NOMO-1 treated with DMSO at 0.1 percent for 48 hours (cell line): Measurements from ENCODE around the gene RBM10.
A peak's percentile ranks its signal among the peaks of the same experiment; 100 is the strongest.
"Not testable (repeated sequence)": the region's sequence is repeated elsewhere in the genome, so short reads cannot be mapped to it uniquely, and the experiment has no call there.

Experiments used
- DNase-seq: peaks from one replicate; lab custom pipeline; 2025; ENCODE audit not compliant: unreplicated experiment; lab: John Stamatoyannopoulos, UW

Gene RBM10, protein sequence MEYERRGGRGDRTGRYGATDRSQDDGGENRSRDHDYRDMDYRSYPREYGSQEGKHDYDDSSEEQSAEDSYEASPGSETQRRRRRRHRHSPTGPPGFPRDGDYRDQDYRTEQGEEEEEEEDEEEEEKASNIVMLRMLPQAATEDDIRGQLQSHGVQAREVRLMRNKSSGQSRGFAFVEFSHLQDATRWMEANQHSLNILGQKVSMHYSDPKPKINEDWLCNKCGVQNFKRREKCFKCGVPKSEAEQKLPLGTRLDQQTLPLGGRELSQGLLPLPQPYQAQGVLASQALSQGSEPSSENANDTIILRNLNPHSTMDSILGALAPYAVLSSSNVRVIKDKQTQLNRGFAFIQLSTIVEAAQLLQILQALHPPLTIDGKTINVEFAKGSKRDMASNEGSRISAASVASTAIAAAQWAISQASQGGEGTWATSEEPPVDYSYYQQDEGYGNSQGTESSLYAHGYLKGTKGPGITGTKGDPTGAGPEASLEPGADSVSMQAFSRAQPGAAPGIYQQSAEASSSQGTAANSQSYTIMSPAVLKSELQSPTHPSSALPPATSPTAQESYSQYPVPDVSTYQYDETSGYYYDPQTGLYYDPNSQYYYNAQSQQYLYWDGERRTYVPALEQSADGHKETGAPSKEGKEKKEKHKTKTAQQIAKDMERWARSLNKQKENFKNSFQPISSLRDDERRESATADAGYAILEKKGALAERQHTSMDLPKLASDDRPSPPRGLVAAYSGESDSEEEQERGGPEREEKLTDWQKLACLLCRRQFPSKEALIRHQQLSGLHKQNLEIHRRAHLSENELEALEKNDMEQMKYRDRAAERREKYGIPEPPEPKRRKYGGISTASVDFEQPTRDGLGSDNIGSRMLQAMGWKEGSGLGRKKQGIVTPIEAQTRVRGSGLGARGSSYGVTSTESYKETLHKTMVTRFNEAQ

DNA sequence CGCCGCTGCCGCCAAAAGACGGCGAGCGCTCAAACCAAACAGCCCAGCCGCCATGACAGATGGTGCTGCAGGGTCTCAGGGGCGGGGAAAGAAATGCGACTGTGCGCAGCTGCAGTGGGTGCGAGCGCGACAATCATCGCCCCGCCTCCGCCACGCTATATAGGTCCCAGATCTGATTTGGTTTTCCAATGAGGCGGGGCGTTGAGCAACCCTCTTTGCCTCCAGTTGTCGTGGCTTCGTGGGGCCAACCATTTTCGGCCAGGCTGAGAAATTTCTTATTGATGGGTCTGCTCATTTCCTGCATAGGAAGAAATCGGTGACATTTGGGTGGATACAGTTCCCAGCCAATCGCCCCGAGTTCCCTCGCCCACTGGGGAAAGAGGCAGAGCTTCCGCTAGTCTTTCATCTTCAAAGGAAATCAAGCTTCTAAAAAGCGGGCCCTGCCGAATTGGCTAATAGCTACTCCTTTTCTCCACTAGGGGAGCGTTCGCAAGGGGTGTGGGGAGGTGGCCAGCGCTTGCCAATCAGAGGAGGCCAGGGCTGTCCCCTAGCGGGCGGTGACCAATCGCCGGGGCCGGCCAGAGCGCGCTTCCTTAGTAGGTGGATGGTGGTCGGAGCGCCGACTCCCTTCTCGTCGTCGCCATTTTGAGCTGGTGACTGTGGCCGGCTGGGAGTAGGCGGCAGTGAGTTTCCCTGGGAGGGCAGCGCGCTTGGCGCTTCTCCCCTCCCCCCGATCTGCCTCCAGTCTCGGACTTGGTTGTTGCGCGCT is at the start of gene RBM10, which contains the start of gene NDUFB11:
Gene RBM10 (plus strand): TSS at position 596 of the 769 bp plus-strand sequence. CDS start 2,261 bp downstream, outside the sequence.
Gene NDUFB11 (minus strand): TSS at position 77 of the 769 bp plus-strand sequence. CDS start 23 bp downstream, at position 54.
- DNase-seq = peak; percentile 91

DNA sequence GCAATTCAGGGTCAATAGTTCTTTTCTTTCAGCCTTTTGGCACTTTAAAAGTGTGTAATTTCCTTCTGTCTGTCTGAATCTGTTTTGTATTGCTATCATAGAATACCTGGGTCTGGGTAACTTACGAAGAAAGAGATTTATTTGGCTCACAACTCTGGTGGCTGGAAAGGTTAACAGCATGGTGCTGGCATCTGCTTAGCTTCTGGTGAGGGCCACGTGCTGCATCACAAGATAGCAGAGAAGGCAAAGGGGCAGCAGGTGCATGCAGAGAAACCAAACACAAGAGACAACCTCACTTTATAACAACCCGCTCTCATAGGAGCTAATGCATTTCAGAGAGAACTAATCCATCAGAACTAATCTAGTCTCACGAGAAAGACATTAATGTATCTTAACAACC is 48.0 kb upstream of the RBM10 start:
- DNase-seq = no peak

DNA sequence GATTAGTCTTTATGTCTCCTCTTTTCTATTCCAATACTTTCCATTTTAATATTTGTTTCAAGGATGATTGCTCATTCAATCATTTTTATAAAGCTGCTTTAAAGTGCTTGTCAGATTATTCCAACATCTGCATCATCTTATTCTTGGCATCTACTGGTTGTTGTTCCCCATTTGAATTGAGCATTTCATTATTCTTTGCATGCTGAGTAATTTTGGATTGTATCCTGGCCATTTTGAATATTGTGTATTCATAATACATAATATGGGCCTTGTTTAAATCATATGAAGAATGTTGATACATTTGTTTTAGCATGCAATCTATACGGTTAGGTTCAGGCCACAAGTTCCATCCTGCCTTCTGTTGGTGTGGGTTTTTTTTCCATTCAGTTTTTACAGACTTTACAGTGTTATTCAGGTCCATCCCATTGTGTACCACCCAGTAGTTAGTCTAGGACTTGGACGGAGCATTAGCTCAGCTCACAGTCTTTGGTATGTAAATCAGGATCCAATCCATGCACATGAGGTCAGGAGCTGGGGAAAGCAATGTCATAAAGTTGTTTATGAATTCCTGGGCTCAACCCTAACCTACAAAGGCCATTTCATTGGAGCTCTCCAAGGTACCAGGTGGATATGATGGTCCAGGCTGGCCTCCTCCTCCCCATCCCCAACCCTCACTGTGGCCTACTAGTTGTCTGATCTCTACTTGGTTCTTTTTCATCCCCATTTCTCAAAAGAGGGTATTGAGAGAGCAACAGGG is 46.5 kb upstream of the RBM10 start:
- no peak for DNase-seq

DNA sequence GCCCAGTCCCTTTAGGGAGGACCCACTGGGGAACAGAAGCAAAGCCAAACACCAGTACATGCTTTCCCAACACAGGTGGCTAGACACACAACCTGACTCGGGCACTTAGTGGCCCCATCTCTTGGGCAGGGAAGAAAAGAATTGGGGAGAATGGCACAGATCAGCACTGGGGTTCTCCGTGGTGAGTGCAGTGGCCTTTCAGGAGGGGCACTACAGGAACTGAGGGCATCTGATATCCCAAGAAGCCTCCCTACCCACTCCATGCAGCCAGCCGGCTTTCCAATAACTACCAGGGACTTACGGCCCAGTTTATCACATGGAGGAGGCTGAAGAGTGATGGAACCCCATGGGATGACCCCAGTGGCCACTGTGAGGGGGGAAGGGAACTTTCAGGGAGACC is 43.8 kb upstream of the RBM10 start:
- no peak for DNase-seq

DNA sequence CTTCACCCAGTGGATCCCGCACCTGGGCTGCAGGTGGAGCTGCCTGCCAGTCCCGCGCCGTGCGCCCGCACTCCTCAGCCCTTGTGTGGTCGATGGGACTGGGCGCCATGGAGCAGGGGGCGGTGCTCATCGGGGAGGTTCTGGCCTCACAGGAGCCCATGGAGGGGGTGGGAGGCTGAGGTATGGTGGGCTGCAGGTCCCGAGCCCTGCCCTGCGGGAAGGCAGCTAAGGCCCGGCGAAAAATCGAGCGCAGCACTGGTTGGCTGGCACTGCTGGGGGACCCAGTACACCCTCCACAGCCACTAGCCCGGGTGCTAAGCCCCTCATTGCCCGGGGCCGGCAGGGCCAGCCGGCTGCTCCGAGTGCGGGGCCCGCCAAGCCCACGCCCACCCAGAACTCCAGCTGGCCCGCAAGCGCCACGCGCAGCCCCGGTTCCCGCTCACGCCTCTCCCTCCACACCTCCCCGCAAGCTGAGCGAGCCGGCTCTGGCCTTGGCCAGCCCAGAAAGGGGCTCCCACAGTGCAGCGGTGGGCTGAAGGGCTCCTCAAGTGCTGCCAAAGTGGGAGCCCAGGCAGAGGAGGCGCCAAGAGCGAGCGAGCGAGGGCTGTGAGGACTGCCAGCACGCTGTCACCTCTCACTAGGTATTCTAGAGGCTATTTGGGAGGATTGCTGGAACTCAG is 33.9 kb upstream of the RBM10 start:
- DNase-seq = not testable (repeated sequence)

DNA sequence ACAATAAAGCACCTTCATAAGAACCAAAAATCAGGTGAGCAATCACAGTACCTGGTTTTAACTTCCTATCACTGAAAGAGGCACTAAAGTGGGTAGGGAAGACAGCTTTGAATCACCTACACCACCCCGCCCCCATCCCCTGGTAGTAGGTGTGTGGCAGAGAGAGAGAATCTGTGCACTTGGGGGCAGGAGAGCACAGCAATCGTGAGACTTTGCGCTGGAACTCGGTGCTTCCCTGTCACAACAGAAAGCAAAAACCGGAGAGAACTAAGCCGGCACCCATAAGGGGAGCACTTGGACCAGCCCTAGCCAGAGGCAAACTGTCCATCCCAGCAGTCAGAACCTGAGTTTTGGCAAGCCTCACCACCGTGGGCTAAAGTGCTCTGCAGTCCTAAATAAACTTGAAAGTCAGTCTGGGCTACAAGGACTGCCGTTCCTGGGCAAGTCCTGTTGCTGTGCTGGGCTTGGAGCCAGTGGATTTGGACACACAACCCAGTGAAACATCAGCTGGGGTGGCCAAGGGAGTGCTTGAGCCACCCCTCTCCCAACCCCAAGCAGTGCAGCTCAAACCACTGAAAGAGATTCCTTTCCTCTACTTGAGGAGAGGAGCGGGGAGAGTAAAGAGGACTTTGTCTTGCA is 32.6 kb upstream of the RBM10 start:
- DNase-seq = no peak

DNA sequence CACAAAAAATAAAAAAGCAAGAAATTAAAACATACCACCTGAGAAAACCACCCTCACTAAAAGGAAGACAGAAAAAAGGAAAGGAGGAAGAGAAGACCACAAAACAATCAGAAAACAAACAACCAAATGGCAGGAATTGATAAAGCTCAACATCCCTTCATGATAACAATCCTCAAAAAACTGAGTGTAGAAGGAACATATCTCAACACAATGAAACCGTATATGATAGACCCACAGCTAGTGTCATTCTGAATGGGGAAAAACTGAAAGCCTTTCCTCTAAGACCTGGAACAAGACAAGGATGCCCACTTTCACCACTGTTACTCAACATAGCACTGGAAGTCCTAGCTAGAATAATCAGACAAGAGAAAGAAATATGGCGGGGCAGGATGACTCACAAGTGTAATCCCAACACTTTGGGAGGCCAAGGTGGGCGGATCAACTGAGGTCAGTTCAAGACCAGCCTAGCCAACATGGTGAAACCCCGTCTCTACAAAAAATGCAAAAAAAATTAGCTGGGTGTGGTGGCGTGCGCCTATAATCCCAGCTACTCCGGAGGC is 28.4 kb upstream of the RBM10 start:
- not testable (repeated sequence) for DNase-seq

DNA sequence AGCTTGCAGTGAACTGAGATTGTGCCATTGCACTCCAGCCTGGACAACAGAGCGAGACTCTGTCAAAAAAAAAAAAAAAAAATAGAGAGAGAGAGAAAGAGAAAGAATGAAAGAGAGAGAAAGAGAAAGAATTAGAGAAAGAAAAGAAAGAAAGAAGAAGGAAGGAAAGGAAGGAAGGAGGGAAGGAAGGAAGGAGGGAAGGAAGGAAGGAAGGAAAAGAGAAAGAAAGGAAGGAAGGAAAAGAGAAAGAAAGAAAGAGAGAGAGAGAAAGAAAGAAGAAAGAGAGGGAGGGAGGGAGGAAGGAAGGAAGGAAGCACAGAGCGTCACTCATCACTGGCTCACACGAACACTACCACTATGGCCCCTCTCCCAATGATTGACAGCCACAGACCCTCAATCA is 20.6 kb upstream of the RBM10 start:
- DNase-seq = not testable (repeated sequence)

DNA sequence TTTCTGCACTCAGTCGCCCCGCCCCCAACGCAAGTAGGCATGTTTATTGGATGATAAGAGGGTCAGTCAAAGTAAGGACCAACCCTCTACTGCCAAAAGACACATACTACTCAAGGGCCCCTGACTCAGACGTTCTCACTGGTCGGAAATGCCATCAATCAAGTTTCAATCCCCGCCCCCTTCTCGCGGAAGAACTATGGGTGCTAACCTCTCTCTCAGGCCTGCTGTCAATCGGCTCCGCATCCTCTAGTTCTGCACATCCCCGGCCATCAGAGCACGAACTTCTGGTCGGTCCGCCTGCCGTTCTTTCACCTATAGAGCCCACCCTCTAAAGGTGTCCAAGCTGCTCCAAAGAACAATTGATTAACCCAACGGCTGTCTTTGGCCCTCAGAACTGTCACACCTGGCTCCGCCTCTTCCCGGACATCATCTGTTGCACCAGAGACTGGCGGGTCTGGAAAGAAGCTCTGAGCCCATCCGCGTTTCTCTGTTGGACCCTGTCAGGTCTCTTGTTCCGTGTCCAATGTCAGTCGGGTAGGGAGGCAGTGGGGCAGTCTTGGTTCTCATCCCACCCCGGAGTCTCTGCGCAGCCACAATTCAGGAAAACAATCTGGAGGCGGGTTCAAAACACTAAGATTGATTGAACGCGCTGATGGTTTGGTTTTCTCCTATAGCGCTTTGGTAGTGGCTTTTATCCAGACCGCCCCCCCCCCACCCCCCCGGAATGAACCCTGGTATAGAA is 15.7 kb upstream of the RBM10 start:
- peak; percentile 89 for DNase-seq

DNA sequence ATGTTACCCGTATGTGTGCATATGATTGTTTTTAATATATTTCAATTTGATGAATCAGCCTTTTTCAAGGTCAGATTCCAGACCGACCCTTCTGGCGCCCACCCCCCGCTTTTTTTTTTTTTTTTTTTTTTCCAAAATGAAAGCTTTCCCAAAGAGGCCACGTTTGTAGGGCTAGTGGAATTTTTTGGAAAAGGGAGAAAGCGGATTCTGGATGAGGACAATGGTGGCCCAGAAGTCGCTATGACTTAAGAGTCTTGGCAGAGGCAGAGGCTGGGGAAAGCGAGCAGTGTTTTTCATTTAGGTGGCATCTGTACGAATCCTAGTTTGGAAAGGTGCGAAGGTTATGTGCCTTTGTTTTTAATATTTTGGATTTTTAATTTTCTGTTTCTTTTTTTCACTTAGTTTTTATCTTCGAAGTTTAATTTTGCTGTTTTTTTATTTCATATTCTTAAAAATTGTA is 15.1 kb upstream of the RBM10 start:
- no peak for DNase-seq

DNA sequence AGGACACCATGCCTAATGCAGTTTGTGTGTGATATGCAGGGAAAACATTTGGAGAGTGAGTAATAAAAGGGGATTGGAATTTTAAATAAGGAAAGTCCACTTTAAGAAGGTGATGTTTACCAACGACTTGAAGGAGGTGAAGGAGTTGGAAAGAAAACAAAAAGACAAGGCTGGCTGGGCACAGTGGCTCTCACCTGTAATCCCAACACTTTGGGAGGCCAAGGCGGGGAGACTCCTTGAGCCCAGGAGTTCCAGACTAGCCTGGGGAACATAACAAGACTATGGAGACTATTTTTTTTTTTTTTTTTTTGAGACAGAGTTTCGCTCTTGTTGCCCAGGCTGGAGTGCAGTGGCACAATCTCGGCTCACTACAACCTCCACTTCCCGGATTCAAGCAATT is 11.5 kb upstream of the RBM10 start:
- no peak for DNase-seq

DNA sequence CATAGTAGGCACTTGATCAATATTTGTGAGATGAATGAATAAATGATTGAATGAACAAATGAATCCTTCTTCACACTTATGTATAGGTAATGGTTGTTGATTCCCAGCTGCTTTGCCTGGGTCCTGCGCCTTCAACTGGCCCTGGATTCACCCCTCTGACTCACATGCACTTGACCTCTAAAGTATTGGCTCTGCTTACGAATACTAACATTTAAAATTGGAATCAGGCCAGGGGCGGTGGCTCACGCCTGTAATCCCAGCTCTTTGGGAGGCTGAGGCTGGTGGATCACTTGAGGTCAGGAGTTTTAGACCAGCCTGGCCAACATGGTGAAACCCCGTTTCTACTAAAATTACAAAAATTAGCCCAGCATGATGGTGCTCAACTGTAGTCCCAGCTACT is 9.4 kb upstream of the RBM10 start:
- not testable (repeated sequence) for DNase-seq

DNA sequence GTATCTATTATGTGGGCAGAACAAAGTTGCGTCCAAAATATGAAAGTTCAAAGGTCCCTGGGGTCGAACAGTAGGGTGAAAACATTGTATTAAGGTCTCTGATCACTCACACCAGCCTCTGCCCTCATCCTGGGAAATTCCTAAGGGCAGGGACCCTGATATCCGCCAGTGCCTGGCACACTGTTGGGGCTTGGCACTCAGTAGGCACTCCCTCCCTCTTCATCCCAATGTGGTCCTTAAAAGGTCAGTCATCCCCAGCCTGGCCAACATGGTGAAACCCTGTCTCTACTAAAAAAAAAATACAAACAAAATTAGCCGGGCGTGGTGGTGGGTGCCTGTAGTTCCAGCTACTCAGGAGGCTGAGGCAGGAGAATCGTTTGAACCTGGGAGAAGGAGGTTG is 6.8 kb upstream of the RBM10 start:
- no peak for DNase-seq

DNA sequence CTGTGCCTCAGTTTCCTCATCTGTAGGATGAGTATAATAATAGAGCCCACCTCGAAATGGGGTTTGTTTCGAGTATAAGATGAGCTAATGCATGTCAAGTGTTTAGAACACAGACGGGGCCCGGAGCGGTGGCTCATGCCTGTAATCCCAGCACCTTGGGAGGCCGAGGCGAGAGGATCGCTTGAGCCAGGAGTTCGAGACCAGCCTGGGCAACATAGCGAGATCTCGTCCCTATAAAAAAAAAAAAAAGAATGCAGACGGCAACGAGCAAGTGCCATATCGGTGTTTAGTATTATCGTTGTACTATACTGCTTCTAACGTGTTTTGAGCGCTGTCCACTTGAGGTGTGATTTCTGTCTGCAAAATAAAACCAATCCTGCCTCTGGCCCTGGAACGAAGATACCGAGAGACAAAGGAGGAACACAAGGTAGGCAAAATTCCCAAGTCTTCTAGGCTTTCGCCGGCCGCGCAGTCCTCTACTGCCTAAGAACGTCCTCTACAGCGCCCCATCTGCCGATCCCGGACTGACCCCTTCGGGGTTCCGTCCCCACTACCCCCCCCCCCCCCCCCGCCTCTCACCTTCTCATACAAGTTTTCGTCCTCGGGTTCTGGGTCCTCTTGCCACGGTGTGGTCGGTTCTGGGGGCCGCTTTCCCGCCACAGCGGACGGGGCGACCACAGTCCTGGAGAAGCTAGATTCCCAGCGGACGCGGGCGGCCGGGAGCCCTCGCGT is 961 bp upstream of the RBM10 start:
- peak; percentile 32 for DNase-seq

DNA sequence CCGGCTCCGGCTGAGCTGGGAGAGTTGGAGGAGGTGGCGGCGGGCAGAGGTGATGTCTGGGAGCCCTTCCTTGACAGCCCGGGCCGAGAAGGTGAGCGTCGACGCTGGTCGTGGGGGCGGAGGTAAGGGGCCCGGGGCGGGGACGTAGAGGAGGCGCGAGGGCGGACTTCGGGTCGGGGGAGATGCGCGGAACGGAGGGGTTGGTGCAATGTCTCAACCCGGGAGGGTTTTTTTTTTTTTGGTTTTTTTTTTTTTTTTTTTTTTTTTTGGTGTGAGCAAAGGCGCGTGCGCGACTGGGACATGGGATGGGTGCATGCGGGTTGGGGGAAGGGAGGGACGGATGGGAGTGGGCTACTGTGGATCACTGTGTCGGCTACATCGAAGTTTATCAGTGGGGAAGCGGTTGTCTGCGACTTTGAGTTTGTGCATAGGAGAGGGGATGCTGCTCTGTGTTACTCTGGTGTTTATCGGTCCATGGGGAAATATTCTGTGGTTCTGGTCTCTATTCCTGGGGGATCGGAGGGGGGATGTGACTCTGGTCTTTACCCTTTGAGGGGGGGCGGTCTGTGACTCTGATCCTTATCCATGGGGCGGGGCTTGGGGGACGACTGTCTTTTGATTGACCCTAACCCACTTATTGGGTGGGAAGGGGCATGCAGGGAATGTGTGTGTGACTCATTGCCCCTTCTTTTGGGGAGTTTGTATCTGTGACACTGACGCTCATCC is 537 bp downstream of the RBM10 start:
- DNase-seq = peak; percentile 27

DNA sequence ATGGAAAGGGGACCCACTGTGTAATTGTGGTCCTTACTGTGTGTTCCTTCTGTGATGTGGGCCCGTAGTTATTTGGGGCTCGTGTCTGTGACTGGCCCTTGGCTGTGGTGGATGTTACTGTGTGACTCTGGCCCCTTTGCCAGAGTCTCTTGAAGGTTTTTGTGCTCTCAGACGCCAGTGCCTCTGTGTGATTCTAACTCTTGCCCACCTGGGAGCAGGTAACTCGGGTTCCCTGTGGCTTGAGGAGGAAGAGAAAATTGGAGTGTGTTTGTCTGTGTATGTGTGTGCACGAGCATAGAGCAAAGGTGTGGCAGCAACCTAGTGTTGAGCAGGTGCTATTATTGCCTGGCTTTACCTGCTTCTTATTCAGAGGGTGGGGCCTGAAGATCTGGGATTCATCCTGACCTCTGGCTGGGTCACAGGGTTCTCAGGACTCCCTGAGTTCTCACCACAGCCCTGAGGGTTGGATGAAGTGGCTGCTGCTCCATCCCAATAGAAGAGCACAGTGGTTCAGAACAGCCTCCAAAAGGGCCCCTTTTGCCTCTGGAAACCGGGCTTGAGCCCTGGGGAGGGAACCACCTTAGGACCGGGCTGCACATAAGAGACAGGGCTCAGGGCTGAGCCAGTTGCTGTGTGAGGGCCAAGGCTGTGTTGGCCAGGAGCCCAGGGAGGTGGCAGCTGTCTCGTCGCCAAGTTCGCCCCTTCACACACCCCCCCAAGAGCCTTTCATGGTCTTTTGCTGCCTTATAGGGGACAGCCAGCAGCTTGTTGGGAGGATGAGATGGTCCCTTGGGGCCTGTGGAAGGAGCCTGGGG is 1.3 kb downstream of the RBM10 start:
- no peak for DNase-seq
